Small intestine (tissue), 7 donors: ENCODE data around the gene OGFR. TPM values are rescaled to one million over a fixed set of nuclear protein-coding genes. Genes with fewer than 3 reads are reported as not detected.

Experiments
- DNase-seq, 2 donors: peaks; one replicate each; pipeline versions ENCODE4 v3.0.0 to v3.0.0-alpha.2; 2013
- FAIRE-seq: peaks from 2 replicates; lab custom pipeline; 2012; peaks lifted over from hg19 to GRCh38; lab: Jason Lieb, UNC
- H3K27ac ChIP-seq, 3 donors: one replicate each; pipeline ENCODE4 v1.5.1; 2013; ENCODE audit warnings: low read length in 2 of 3, mild to moderate bottlenecking in 2 of 3, control low read depth in 1 of 3, inconsistent platforms in 1 of 3, low read depth in 1 of 3, moderate library complexity in 1 of 3
- H3K27me3 ChIP-seq, 3 donors: one replicate each; pipeline ENCODE4 v1.6.1; 2013; ENCODE audit warnings: low read length in 3 of 3, inconsistent platforms in 1 of 3; ENCODE audit not compliant: control insufficient read depth in 3 of 3, insufficient read depth in 3 of 3
- H3K36me3 ChIP-seq, 3 donors: one replicate each; pipeline ENCODE4 v1.6.1; 2013; ENCODE audit warnings: low read length in 3 of 3, inconsistent platforms in 1 of 3, low read depth in 1 of 3, mild to moderate bottlenecking in 1 of 3, moderate library complexity in 1 of 3; ENCODE audit not compliant: control insufficient read depth in 3 of 3, insufficient read depth in 2 of 3
- H3K4me1 ChIP-seq, 3 donors: one replicate each; pipeline ENCODE4 v1.6.1; 2013; ENCODE audit warnings: low read length in 2 of 3, inconsistent platforms in 1 of 3, low read depth in 1 of 3, mild to moderate bottlenecking in 1 of 3, moderate library complexity in 1 of 3; ENCODE audit not compliant: control insufficient read depth in 3 of 3, insufficient read depth in 2 of 3
- H3K4me3 ChIP-seq, 3 donors: one replicate each; pipeline ENCODE4 v1.5.1; 2013; ENCODE audit warnings: low read length in 3 of 3, control low read depth in 1 of 3, inconsistent platforms in 1 of 3, low read depth in 1 of 3, mild to moderate bottlenecking in 1 of 3, moderate library complexity in 1 of 3
- H3K9me3 ChIP-seq, 2 donors: one replicate each; pipeline ENCODE4 v1.6.1; 2013; ENCODE audit warnings: low read depth in 1 of 2, low read length in 1 of 2; ENCODE audit not compliant: control insufficient read depth in 2 of 2, insufficient read depth in 1 of 2
- WGBS, 3 donors: extraction: QIAGEN DNeasy Blood & Tissue Kit; methylation state at CpG; one replicate each; pipeline ENCODE4 v1.1.7; 2013; 5-methylcytosine and 5-hydroxymethylcytosine counted together
- polyA plus RNA-seq, 4 donors: library from polyadenylated mRNA; stranded (reverse) in 3 of 4; unstranded in 1 of 4; fragments of 200-250 nt in 3 of 4; fragments of 120-200 nt in 1 of 4; gene quantifications; one replicate each; pipeline versions ENCODE4 v1.2.1 to v1.2.3, GENCODE V29; 2013
- donor health status: healthy with polysubstance abuse.
- donor health status: control.
- donor health status: control.
- donor health status: Bipolar disorder and iron deficiency.
- donor health status: healthy.

The OGFR gene
- polyA plus RNA-seq, 4 donors, result 46.6 to 88.3 (median 66.3) TPM

GRCh38 chr20:62790075-62790474 lies 14.6 kb upstream of the OGFR start:
- H3K9me3 ChIP-seq, result no peaks in the 10 kb centered on the region
- WGBS, 3 donors, result 90 to 92% (median 91%) methylated on average over 12 of the region's 12 CpGs
- peaks cover 0 to 7% (median 0%) of the 10 kb centered on the region in 3 donors for H3K27me3 ChIP-seq
- DNase-seq (no peak), FAIRE-seq (no peak)
- peaks cover 2 to 17% (median 2%) of the 10 kb centered on the region in 3 donors for H3K4me1 ChIP-seq
- no peaks in the 10 kb centered on the region for H3K36me3 ChIP-seq
- no peak overlapping the region for H3K4me3 ChIP-seq
- H3K27ac ChIP-seq, result no peak overlapping the region

DNA sequence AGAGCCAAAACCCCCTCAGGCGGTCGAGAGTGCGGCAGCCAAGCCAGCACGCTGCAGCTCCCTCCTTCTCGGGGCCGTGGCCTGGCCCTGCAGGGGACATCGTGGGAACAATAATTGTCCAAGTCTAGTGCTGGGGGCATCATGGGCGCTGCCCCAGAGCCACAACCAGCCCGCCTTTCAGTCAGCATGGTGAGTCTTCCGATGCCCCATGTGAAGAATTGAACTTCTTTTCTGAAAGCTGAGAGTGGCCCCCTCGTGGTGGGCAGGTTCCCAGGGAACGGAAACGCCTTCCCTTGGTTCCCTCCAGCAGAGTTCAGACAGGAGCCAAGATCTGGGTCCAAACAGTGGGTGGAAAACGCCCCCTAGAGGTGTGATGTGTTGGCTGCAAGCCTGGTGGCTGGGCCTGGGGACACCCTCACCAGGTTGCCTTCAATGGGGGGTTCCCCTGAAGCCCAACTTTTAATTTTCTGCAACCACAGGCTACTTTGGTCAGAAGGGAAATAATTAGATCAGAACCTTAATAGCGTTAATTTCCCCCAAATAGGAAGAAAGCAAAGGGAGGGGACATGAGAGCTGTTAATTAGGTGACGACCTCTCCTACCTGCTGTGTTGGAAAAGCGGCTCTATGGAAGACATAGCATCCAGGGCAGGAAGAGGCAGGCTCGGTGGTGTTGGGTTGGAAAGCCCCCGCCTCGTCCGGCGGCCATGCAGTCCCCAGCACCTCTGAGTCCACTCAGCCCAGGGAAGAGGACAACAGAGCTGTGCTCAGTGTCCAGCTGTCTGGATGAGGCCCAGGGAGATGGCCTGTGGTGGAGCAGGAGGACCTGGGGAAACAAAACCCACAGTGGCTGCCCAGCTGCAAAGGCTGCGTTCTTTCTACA lies 13.1 kb upstream of the OGFR start:
- no peak overlapping the region for H3K4me3 ChIP-seq
- H3K36me3 ChIP-seq, result no peaks in the 10 kb centered on the region
- H3K9me3 ChIP-seq, result no peaks in the 10 kb centered on the region
- H3K27me3 ChIP-seq, result peaks cover 0 to 7% (median 0%) of the 10 kb centered on the region in 3 donors
- DNase-seq (peak; percentile 82 to 88), FAIRE-seq (no peak)
- H3K27ac ChIP-seq, result peak overlapping the region in 1 of 3 donors; percentile 4
- WGBS, 3 donors, result 31 to 39% (median 36%) methylated on average over 23 of the region's 23 CpGs
- peaks cover 2 to 14% (median 2%) of the 10 kb centered on the region in 3 donors for H3K4me1 ChIP-seq

DNA sequence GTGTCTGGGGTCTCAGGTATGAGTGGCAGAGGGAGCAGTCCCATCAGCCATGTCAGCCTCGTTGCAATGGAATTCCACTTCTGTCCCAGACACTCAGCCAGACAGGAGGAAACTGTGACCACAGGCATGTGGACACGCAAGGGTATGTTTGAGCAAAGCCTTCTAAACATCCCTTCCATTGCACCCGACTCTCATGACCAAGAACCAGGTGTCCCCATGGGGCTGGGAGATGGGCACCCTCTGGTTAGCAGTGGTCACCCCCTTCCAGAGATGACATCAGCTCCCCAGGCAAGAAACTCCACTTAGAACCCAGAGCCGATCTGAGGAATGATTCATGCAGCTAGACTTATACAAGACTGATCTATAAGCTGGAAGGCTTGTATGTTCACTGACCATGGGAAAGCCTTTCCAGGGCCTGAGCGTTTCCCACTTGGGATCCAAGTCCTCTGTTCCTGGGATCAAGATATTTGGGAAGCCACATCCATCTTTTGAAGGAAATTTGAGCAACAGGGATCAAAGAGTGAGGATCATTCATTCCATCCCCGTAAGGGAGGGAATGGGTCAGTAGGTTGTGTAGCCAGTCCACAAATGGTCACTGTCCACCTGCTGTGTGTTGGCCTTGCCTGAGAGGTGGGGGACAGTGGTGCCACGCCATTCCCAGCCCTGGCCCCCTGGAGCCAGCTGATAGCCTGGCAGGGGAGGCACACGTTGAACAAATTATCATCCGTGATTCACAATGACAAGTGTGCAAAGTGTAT lies 12.3 kb upstream of the OGFR start:
- peak overlapping the region in 1 of 3 donors; percentile 4 for H3K27ac ChIP-seq
- H3K27me3 ChIP-seq, result peaks cover 0 to 7% (median 0%) of the 10 kb centered on the region in 3 donors
- peaks cover 2 to 20% (median 4%) of the 10 kb centered on the region in 3 donors for H3K4me1 ChIP-seq
- H3K4me3 ChIP-seq, result no peak overlapping the region
- FAIRE-seq, result no peak
- peaks cover 0 to 5% (median 0%) of the 10 kb centered on the region in 3 donors for H3K36me3 ChIP-seq
- WGBS, 3 donors, result 78 to 83% (median 81%) methylated on average over 9 of the region's 9 CpGs
- H3K9me3 ChIP-seq, result no peaks in the 10 kb centered on the region
- DNase-seq, result no peak

DNA sequence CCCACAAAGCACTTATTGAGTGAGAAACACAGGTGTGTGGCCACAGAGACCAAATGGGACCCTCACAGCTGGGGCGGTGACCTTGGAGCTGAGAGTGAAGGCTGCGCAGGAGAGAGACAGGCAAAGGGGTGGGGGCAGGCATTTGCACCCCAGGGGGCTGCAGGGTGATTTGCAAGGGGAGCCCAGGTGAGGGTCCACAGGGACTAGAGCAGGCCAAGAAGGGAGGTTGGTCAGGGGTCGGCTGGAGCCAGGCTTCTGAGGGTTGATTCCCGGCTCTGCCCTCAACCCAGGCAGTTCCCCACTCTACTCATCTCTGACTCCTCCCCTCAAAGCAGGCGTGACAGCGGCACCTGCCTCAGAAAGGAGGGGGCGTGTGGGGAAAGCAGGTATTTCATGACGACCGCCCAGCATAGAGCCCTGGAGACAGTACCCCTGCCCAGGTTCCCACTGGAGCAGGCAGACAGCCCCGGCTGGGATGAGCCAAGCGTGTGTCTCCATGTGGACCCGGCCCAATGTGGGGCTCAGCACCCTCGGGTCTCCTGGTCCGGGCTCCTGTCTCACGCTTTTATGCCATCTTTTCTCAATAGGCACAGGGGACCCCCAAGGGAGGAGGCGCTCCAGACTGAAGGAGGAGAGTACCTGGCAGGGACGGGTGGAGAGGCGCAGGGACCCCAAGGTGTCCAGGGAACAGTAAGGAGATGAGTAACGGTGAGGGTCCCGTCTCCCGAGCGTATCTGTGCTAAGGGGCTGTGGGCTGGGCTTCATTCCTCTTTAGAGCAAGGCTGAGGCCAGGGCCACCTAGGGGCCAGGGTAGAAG lies 11.5 kb upstream of the OGFR start:
- H3K27me3 ChIP-seq, result peaks cover 0 to 7% (median 0%) of the 10 kb centered on the region in 3 donors
- 76 to 85% (median 78%) methylated on average over 21 to 22 of the region's 22 CpGs for WGBS, 3 donors
- peaks cover 2 to 28% (median 4%) of the 10 kb centered on the region in 3 donors for H3K4me1 ChIP-seq
- FAIRE-seq (no peak), DNase-seq (no peak)
- H3K36me3 ChIP-seq, result peaks cover 0 to 13% (median 0%) of the 10 kb centered on the region in 3 donors
- peak overlapping the region in 1 of 3 donors; percentile 48 for H3K4me3 ChIP-seq
- H3K27ac ChIP-seq, result peak overlapping the region in 2 of 3 donors; percentile 92 to 95
- no peaks in the 10 kb centered on the region for H3K9me3 ChIP-seq

- FAIRE-seq, result no peak
Observed at GRCh38 chr20:62793757-62794006, 11.0 kb upstream of the OGFR start.

GRCh38 chr20:62794007-62794724 lies 10.5 kb upstream of the OGFR start:
- H3K4me1 ChIP-seq, result peaks cover 2 to 34% (median 4%) of the 10 kb centered on the region in 3 donors
- peaks cover 0 to 23% (median 3%) of the 10 kb centered on the region in 3 donors for H3K36me3 ChIP-seq
- peak overlapping the region; percentile 78 to 97 (median 92) for H3K27ac ChIP-seq
- 0 to 2% (median 1%) methylated on average over 42 to 69 of the region's 69 CpGs for WGBS, 3 donors
- peak overlapping the region in 2 of 3 donors; percentile 29 to 65 for H3K4me3 ChIP-seq
- peaks cover 0 to 7% (median 0%) of the 10 kb centered on the region in 3 donors for H3K27me3 ChIP-seq
- DNase-seq (peak; percentile 96), FAIRE-seq (no peak)
- H3K9me3 ChIP-seq, result no peaks in the 10 kb centered on the region

More at GRCh38 chr20:62793757-62794006, 11.0 kb upstream of the OGFR start:
- Histone ChIP-seq H3K27ac (peak overlapping the region; percentile 63 to 95 (median 92)), H3K9me3 (no peaks in the 10 kb centered on the region), H3K4me1 (peaks cover 2 to 33% (median 4%) of the 10 kb centered on the region in 3 donors), H3K27me3 (peaks cover 0 to 7% (median 0%) of the 10 kb centered on the region in 3 donors), H3K4me3 (peak overlapping the region in 2 of 3 donors; percentile 29 to 48), H3K36me3 (peaks cover 0 to 18% (median 0%) of the 10 kb centered on the region in 3 donors)
- WGBS, 3 donors, result 31 to 58% (median 47%) methylated on average over 5 to 7 of the region's 7 CpGs
- no peak for DNase-seq

- H3K27ac ChIP-seq, result peak overlapping the region; percentile 78 to 97 (median 81)
- H3K9me3 ChIP-seq, result no peaks in the 10 kb centered on the region
- H3K4me1 ChIP-seq, result peaks cover 2 to 34% (median 4%) of the 10 kb centered on the region in 3 donors
- FAIRE-seq (no peak), DNase-seq (peak; percentile 54 to 73)
- 0 to 1% (median 1%) methylated on average over 68 of the region's 68 CpGs for WGBS, 3 donors
- H3K36me3 ChIP-seq, result peaks cover 4 to 32% (median 9%) of the 10 kb centered on the region in 3 donors
- H3K4me3 ChIP-seq, result peak overlapping the region; percentile 52 to 77 (median 65)
- H3K27me3 ChIP-seq, result peaks cover 0 to 7% (median 0%) of the 10 kb centered on the region in 3 donors
Observed at GRCh38 chr20:62795023-62795761, 9.4 kb upstream of the OGFR start.
